GM23338 (cell line): ENCODE measurements around the gene GALNT15.

ENCODE experiments used
- CREB1 ChIP-seq: fragments of 250-450 bp; sonication (Bioruptor Pico); IDR thresholded peaks from 2 replicates; pipeline ENCODE4 v1.5.0; 2020; ENCODE audit warnings: low read depth, mild to moderate bottlenecking, moderate library complexity
- CTCF ChIP-seq, 2 experiments: fragments of 200-600 bp in 1 of 2; sonication (generic) in 1 of 2; conservative IDR thresholded peaks; 2 replicates each; pipeline versions ENCODE4 v1.5.1 to v1.6.1; 2016 to 2017; ENCODE audit warnings: antibody characterized with exemption in 2 of 2, low read depth in 2 of 2, mild to moderate bottlenecking in 2 of 2, moderate library complexity in 1 of 2
- ETS1 ChIP-seq: IDR thresholded peaks from 2 replicates; pipeline ENCODE4 v1.6.1; 2016; ENCODE audit warnings: antibody characterized with exemption
- EZH2 ChIP-seq: fragments of 200-600 bp; sonication (generic); IDR thresholded peaks from one replicate; pipeline ENCODE4 v1.8.0; 2017; ENCODE audit warnings: antibody characterized with exemption, mild to moderate bottlenecking, low read depth; ENCODE audit not compliant: unreplicated experiment
- EZH2phosphoT487 ChIP-seq: fragments of 200-600 bp; sonication (generic); IDR thresholded peaks from one replicate; pipeline ENCODE4 v1.8.1; 2018; ENCODE audit warnings: antibody characterized with exemption; ENCODE audit not compliant: unreplicated experiment
- JUNB ChIP-seq: IDR thresholded peaks from one replicate; pipeline ENCODE4 v1.6.1; 2016; ENCODE audit warnings: antibody characterized with exemption; ENCODE audit not compliant: unreplicated experiment
- NANOG ChIP-seq: IDR thresholded peaks from 2 replicates; pipeline ENCODE4 v1.6.1; 2016; ENCODE audit warnings: antibody characterized with exemption, borderline replicate concordance
- POLR2AphosphoS5 ChIP-seq: IDR thresholded peaks from 2 replicates; pipeline ENCODE4 v1.6.1; 2016; ENCODE audit warnings: antibody characterized with exemption, low read depth
- REST ChIP-seq: IDR thresholded peaks from one replicate; pipeline ENCODE4 v1.6.1; 2018; ENCODE audit warnings: antibody characterized with exemption; ENCODE audit not compliant: unreplicated experiment
- STAT1 ChIP-seq: IDR thresholded peaks from one replicate; pipeline ENCODE4 v1.6.1; 2016; ENCODE audit warnings: antibody characterized with exemption; ENCODE audit not compliant: unreplicated experiment
- TF ChIP-seq, protein P1 (sequence below): fragments of 250-450 bp; sonication (Bioruptor Pico); IDR thresholded peaks from 2 replicates; pipeline ENCODE4 v1.5.0; 2020; ENCODE audit warnings: mild to moderate bottlenecking, moderate library complexity

DNA sequence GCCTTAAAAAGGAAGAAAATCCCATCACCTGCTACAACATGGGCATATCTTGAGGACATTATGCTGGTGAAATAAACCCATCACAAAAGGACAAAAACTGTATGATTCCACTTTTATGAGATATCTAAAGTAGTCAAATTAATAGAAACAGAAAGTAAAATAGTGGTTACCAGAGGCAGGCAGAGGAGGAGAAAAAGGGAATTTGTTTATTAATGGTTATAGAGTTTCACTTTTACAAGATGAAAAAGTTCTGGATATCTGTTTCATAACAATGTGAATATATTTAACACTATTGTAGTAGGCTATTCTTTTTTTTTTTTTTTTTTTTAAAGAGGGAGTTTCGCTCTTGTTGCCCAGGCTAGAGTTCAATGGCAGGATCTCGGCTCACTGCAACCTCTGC lies 49.8 kb downstream of the GALNT15 start:
- TF ChIP-seq CTCF (conservative IDR thresholded peaks at IDR 0.05; ENCODE audit: low read depth in 2 of 2) = no peak
- TF ChIP-seq POLR2AphosphoS5 = no peak
- TF ChIP-seq CREB1 (CRISPR knock-in tag) = no peak
- no peak for TF ChIP-seq REST
- no peak for TF ChIP-seq EZH2phosphoT487
- TF ChIP-seq EZH2 = no peak
- TF ChIP-seq NANOG = no peak
- no peak for TF ChIP-seq JUNB
- TF ChIP-seq ETS1 = no peak
- TF ChIP-seq, protein P1, sequence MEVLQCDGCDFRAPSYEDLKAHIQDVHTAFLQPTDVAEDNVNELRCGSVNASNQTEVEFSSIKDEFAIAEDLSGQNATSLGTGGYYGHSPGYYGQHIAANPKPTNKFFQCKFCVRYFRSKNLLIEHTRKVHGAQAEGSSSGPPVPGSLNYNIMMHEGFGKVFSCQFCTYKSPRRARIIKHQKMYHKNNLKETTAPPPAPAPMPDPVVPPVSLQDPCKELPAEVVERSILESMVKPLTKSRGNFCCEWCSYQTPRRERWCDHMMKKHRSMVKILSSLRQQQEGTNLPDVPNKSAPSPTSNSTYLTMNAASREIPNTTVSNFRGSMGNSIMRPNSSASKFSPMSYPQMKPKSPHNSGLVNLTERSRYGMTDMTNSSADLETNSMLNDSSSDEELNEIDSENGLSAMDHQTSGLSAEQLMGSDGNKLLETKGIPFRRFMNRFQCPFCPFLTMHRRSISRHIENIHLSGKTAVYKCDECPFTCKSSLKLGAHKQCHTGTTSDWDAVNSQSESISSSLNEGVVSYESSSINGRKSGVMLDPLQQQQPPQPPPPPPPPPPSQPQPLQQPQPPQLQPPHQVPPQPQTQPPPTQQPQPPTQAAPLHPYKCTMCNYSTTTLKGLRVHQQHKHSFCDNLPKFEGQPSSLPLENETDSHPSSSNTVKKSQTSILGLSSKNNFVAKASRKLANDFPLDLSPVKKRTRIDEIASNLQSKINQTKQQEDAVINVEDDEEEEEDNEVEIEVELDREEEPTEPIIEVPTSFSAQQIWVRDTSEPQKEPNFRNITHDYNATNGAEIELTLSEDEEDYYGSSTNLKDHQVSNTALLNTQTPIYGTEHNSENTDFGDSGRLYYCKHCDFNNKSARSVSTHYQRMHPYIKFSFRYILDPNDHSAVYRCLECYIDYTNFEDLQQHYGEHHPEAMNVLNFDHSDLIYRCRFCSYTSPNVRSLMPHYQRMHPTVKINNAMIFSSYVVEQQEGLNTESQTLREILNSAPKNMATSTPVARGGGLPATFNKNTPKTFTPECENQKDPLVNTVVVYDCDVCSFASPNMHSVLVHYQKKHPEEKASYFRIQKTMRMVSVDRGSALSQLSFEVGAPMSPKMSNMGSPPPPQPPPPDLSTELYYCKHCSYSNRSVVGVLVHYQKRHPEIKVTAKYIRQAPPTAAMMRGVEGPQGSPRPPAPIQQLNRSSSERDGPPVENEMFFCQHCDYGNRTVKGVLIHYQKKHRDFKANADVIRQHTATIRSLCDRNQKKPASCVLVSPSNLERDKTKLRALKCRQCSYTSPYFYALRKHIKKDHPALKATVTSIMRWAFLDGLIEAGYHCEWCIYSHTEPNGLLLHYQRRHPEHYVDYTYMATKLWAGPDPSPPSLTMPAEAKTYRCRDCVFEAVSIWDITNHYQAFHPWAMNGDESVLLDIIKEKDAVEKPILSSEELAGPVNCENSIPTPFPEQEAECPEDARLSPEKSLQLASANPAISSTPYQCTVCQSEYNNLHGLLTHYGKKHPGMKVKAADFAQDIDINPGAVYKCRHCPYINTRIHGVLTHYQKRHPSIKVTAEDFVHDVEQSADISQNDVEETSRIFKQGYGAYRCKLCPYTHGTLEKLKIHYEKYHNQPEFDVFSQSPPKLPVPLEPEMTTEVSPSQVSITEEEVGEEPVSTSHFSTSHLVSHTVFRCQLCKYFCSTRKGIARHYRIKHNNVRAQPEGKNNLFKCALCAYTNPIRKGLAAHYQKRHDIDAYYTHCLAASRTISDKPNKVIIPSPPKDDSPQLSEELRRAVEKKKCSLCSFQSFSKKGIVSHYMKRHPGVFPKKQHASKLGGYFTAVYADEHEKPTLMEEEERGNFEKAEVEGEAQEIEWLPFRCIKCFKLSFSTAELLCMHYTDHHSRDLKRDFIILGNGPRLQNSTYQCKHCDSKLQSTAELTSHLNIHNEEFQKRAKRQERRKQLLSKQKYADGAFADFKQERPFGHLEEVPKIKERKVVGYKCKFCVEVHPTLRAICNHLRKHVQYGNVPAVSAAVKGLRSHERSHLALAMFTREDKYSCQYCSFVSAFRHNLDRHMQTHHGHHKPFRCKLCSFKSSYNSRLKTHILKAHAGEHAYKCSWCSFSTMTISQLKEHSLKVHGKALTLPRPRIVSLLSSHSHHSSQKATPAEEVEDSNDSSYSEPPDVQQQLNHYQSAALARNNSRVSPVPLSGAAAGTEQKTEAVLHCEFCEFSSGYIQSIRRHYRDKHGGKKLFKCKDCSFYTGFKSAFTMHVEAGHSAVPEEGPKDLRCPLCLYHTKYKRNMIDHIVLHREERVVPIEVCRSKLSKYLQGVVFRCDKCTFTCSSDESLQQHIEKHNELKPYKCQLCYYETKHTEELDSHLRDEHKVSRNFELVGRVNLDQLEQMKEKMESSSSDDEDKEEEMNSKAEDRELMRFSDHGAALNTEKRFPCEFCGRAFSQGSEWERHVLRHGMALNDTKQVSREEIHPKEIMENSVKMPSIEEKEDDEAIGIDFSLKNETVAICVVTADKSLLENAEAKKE (CRISPR knock-in tag) = no peak
- no peak for TF ChIP-seq STAT1
